ENCODE results near the gene TMEM121B. TPM values are rescaled to one million over a fixed set of nuclear protein-coding genes. Genes with fewer than 3 reads are reported as not detected.

TMEM121B gene
- polyA plus RNA-seq, 3 donors: 0.51 to 0.93 (median 0.90) TPM

- no peak for DNase-seq (ENCODE audit: extremely low read depth in 1 of 11, low read depth in 9 of 11, low spot score in 4 of 11)
These were observed 41.6 kb downstream of the TMEM121B start for GRCh38 chr22:17079572-17079971.

- DNase-seq (ENCODE audit: extremely low read depth in 1 of 11, low read depth in 9 of 11, low spot score in 4 of 11): no peak
These were observed 43.9 kb downstream of the TMEM121B start for GRCh38 chr22:17077255-17077654.

- DNase-seq (ENCODE audit: extremely low read depth in 1 of 11, low read depth in 9 of 11, low spot score in 4 of 11): no peak
These were observed 46.5 kb downstream of the TMEM121B start for GRCh38 chr22:17074648-17075002.

- no peak for DNase-seq (ENCODE audit: extremely low read depth in 1 of 11, low read depth in 9 of 11, low spot score in 4 of 11)
These were observed 48.3 kb downstream of the TMEM121B start for GRCh38 chr22:17072877-17073276.

Other genes starting within 250 kb of the TMEM121B start
- gene GAB4, start 113.1 kb downstream of the TMEM121B start, polyA plus RNA-seq (ENCODE audit: insufficient read length in 3 of 3): under 1 TPM in 1 of 3 donors, not detected in 2; 0.06 TPM
- gene IL17RA, start 36.4 kb downstream of the TMEM121B start, polyA plus RNA-seq (ENCODE audit: insufficient read length in 3 of 3): 1 to 10 TPM; 3.4 to 7.1 (median 5.9) TPM
- gene HDHD5, start 37.9 kb upstream of the TMEM121B start, polyA plus RNA-seq (ENCODE audit: insufficient read length in 3 of 3): 10 to 100 TPM; 30.4 to 43.6 (median 43.0) TPM
- 10 to 100 TPM; 36.8 to 46.3 (median 40.1) TPM for gene ADA2, start 98.1 kb upstream of the TMEM121B start, polyA plus RNA-seq (ENCODE audit: insufficient read length in 3 of 3)
- 10 to 100 TPM; 14.1 to 21.4 (median 14.3) TPM for gene CECR2, start 248.1 kb upstream of the TMEM121B start, polyA plus RNA-seq (ENCODE audit: insufficient read length in 3 of 3)

All from renal cortex interstitium (tissue), 11 donors.